Brain pericyte (primary cell): ENCODE measurements around the gene COG5.
"Not testable (repeated sequence)": the region's sequence is repeated elsewhere in the genome, so short reads cannot be mapped to it uniquely, and the experiment has no call there.

Source experiments
- DNase-seq: peaks from one replicate; pipeline ENCODE4 v3.0.0-alpha.2; 2012; ENCODE audit warnings: low read depth, low spot score

COG5 gene

DNA sequence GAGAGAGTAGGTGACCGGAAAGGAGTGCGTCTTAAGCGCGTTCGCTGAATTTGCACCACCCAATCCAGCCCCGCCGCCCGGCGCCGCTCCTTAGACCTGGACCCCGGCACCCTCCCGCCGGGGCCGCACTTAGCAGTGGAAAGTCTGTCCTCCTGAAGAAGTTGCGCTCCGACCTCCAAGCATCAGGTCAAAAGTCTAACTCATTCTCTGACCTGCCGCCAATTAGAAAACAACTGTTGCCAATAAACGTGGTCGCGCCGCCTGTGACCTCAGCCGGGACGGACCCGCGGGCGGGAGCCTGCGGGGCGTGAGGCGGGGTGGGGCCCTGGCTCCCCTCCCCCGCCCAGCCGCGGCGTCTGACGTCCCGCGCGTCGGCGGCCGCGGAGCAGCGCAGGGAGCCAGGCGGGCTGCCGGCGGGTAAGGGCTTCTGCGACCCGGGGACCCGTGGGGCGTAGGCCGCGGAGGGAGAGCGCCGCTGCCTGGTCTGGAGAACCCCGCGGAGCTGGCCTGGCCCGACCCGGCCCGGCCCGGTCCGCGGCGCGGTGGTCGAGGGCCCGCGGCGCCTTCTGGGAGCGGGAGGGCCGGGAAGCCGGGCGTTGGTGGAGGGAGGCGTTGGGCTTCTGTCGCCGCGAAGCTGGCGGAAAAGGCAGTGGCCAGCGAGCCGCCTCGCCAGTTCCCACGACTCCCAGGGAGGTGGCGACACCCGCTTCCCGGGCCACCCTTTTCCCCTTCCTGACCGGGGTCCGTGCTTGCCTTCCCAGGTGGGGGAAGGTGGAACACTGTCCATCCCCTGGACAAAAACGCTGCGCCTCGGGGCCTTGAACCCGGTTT lies 16.4 kb upstream of the COG5 start, which contains the start of gene BCAP29:
Gene BCAP29 (plus strand): TSS at position 362 of the 831 bp plus-strand sequence. CDS start 527 bp downstream, outside the sequence.
- DNase-seq, result no peak

GRCh38 chr7:107579554-107579884 lies 15.8 kb upstream of the COG5 start:
- DNase-seq, result no peak

DNA sequence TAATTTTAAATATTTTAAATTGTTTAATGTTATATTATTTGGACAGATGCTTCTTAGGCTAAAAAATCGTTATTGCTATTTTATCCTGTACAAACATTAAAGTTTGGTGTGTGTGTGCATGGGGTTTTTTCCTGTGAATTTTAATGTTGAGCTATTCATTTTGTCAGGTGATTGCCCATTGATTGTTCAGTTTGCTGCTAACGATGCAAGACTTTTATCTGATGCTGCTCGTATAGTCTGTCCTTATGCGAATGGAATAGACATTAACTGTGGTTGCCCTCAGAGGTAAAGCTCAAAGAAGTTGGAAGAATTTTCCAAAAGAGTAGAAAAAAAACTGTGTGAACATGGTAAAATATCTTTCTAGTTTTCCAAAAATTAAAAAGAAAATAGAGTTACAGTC lies 9.8 kb upstream of the COG5 start:
- DNase-seq, result no peak

- no peak for DNase-seq
Measured at GRCh38 chr7:107570298-107570697, 6.6 kb upstream of the COG5 start.

- DNase-seq, result no peak
Measured at GRCh38 chr7:107564553-107565298, 1.0 kb upstream of the COG5 start.

- DNase-seq, result no peak
Measured at GRCh38 chr7:107563081-107563774, 492 bp downstream of the COG5 start.

DNA sequence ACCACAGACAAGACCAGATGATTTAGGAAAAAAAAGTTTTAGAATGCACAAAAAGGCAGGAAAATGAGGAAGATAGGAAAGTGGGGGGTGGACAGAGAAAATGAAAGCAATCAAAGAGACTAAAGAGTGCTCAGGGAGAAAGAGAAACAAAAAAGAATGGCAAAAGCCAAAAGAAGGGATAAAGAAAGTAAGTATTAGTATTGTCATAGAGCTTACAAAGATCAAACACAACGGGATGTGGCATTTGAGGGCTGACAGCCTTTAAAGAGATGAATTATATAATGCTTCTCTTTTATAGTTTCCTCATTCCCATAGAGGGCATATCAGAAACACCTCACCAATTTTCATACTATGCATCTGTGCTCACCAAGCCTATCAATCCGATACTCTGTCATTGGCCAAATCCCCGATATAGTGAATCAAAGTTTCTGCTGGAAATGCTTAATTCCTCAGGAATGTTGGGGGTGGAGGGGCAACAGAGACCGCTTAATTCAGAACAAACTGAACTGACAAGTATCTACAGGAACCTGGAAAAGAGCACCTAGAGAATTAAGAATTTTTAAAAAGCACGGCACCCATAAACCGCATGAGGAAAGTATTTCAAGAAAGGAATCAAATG lies 2.7 kb downstream of the COG5 start:
- no peak for DNase-seq

DNA sequence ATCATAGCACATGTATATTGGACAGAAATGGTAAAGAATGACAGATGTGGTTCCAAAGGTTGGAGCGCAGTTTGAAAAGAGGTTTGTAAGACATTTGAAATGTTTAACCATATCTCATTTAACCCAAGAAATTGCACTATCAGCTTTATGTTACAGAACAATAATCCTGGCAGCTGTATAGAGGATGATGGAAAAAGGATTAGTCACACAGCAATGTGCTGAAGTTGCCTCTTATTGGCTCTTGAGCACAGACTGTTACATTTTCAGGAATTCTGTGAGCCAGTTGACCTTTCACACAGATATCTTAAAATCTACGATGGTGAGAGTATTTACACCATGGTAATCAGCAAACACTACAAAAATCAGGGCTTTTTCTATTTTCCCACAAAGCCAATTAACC lies 3.9 kb downstream of the COG5 start:
- no peak for DNase-seq

GRCh38 chr7:107555893-107556292 lies 7.8 kb downstream of the COG5 start:
- DNase-seq, result no peak

GRCh38 chr7:107551936-107552335 lies 11.8 kb downstream of the COG5 start:
- no peak for DNase-seq

GRCh38 chr7:107544848-107545591 lies 18.7 kb downstream of the COG5 start:
- DNase-seq, result no peak

DNA sequence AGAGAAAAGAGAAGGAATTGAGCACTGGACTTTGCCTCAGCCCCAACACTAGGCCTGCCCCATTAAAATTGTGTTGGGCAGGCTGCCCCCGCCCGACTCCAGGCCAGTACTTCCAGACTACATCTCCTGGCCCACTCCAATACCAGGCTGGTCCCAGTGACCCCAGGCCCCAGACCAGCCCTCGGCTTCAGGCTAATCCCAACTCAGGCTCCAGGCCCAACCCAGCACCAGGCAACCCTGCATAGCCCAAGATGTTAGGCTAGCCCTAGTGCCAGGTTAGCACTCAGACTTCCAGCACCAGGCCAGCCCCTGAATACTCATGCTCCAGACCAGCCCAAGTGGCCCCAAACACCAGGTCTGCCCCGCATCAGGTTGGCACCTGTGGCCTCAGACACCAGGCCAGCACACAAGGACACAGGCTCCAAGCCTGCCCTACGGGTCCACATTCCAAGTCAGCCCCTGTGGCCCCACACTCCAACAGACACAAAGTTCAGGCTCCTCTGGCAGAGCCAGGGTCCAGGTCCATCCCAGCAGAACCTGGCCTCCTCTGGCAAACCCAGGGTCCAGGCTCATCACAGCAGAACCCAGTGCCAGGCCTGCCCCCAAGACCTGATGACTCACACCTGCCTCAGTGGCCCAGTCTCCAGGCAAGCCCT lies 20.3 kb downstream of the COG5 start:
- no peak for DNase-seq

GRCh38 chr7:107538001-107538400 lies 25.7 kb downstream of the COG5 start:
- DNase-seq, result no peak

GRCh38 chr7:107537228-107537627 lies 26.5 kb downstream of the COG5 start:
- DNase-seq, result not testable (repeated sequence)

DNA sequence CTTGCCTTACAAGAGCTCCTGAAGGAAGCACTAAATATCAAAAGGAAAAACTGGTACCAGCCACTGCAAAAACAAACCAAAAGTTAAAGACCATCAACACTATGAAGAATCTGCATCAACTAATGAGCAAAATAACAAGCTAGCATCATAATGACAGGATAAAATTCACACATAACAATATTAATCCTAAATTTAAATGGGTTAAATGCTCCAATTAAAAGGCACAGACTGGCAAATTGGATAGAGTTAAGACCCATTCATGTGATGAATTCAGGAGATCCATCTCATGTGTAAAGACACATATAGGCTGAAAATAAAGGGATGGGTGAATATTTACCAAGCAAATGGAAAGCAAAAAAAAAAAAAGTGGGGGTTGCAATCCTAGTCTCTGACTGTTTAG lies 29.6 kb downstream of the COG5 start:
- no peak for DNase-seq

GRCh38 chr7:107530751-107531150 lies 33.0 kb downstream of the COG5 start:
- no peak for DNase-seq

GRCh38 chr7:107528461-107528860 lies 35.3 kb downstream of the COG5 start:
- DNase-seq, result no peak

GRCh38 chr7:107527196-107527595 lies 36.5 kb downstream of the COG5 start:
- no peak for DNase-seq

GRCh38 chr7:107526672-107527071 lies 37.0 kb downstream of the COG5 start:
- DNase-seq, result no peak

DNA sequence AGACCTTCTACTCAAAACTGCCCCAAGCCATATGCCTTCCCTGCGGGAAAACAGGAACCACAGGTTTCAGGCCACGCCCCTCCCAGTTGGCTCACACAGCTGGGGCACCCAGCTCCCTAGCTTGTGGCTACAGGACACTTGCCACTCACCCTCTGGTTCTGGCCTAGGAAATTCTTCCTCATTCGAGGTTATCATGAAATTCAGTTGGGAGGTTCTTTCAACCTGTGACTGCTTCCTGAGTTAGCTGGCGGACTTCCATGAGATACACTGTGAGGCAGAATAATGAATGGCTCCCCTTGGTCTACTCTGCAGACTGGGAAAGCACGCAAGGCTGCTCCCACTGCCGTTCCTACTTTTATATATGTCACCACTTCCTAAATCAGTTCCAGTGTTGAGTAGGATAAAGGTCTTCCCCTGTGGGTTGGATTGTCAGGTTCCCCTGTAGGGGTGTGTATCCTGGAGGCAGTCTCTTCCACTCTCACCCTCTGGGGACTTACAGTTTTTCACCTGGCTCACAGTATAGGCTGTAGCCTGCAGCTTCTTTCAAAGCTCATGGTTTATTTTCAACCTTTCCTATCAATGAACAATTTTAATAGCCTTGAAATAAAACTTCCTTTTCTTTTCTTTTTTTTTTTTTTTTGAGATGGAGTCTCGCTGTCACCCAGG lies 56.9 kb downstream of the COG5 start:
- no peak for DNase-seq
